H1 (cell line): ENCODE results near the gene DCBLD2. TPM values are rescaled to one million over a fixed set of nuclear protein-coding genes. Genes with fewer than 3 reads are reported as not detected.

Experiments used
- CTCF ChIA-PET: fragments of 300-600 bp; sonication (Branson Sonifier 250); formaldehyde crosslinking; loops from one replicate; lab custom pipeline; 2021; ENCODE audit not compliant: partially characterized antibody; lab: Charles Lee
- POLR2A ChIA-PET: fragments of 300-600 bp; sonication (Branson Sonifier 250); formaldehyde crosslinking; loops from one replicate; lab custom pipeline; 2021; ENCODE audit warnings: inconsistent platforms; ENCODE audit not compliant: partially characterized antibody; lab: Charles Lee
- DNase-seq, 2 experiments: peaks; one replicate each; pipeline versions ENCODE4 v3.0.0 to v3.0.0-alpha.2; 2010 to 2022; ENCODE audit warnings: low spot score in 2 of 2, low read depth in 1 of 2, mixed read lengths in 1 of 2
- FAIRE-seq: peaks from 2 replicates; lab custom pipeline; 2011; peaks lifted over from hg19 to GRCh38; lab: Jason Lieb, UNC
- H2AFZ ChIP-seq: 2 replicates; pipeline ENCODE4 v1.8.1; 2012; ENCODE audit warnings: low read length, inconsistent platforms
- H2AK5ac ChIP-seq: 2 replicates; pipeline ENCODE4 v1.6.1; 2013; ENCODE audit warnings: low read depth, low read length
- H2BK120ac ChIP-seq: replicated peaks from 2 replicates; pipeline ENCODE3; 2013; ENCODE audit warnings: low read depth, low read length, inconsistent platforms
- H2BK12ac ChIP-seq: 2 replicates; pipeline ENCODE4 v1.6.1; 2013; ENCODE audit warnings: low read depth, low read length
- H2BK15ac ChIP-seq: 2 replicates; pipeline ENCODE4 v1.6.1; 2013; ENCODE audit warnings: low read length
- H2BK20ac ChIP-seq: 2 replicates; pipeline ENCODE4 v1.6.1; 2013; ENCODE audit warnings: low read length
- H2BK5ac ChIP-seq: 2 replicates; pipeline ENCODE4 v1.6.1; 2013; ENCODE audit warnings: low read depth, low read length
- H3K14ac ChIP-seq: 2 replicates; pipeline ENCODE4 v1.6.1; 2013; ENCODE audit warnings: inconsistent platforms; ENCODE audit not compliant: insufficient read length
- H3K18ac ChIP-seq: 2 replicates; pipeline ENCODE4 v1.6.1; 2013; ENCODE audit warnings: low read length; ENCODE audit errors: extremely low read depth
- H3K23ac ChIP-seq: 2 replicates; pipeline ENCODE4 v1.6.1; 2013; ENCODE audit warnings: inconsistent platforms; ENCODE audit not compliant: insufficient read length
- H3K23me2 ChIP-seq: 2 replicates; pipeline ENCODE4 v1.6.1; 2013; ENCODE audit warnings: low read depth, low read length
- H3K27ac ChIP-seq: 2 replicates; pipeline ENCODE4 v1.6.1; 2011; ENCODE audit warnings: low read depth, low read length, inconsistent platforms
- H3K27me3 ChIP-seq, 4 experiments: replicated peaks in 1 of 4; 1 replicate in 1 of 4; 2 replicates in 3 of 4; pipeline versions ENCODE4 v1.6.1 to v1.8.1; 2011 to 2013; ENCODE audit warnings: low read length in 3 of 4, mild to moderate bottlenecking in 3 of 4, inconsistent platforms in 2 of 4, mixed read lengths in 2 of 4, moderate library complexity in 1 of 4; ENCODE audit not compliant: control insufficient read depth in 3 of 4, insufficient read depth in 3 of 4; ENCODE audit errors: extremely low read depth in 1 of 4
- H3K36me3 ChIP-seq, 4 experiments: 2 replicates each; pipeline versions ENCODE4 v1.6.1 to v1.8.1; 2011 to 2013; ENCODE audit warnings: mild to moderate bottlenecking in 4 of 4, low read length in 3 of 4, moderate library complexity in 2 of 4, control low read depth in 1 of 4, inconsistent platforms in 1 of 4; ENCODE audit not compliant: insufficient read depth in 4 of 4, control insufficient read depth in 2 of 4
- H3K4ac ChIP-seq: replicated peaks from 2 replicates; pipeline ENCODE3; 2013; ENCODE audit warnings: low read length, low read depth, mixed read lengths, inconsistent platforms; ENCODE audit not compliant: insufficient read length
- H3K4me1 ChIP-seq, 4 experiments: replicated peaks in 1 of 4; 1 replicate in 1 of 4; 2 replicates in 3 of 4; pipeline versions ENCODE4 v1.6.1 to v1.8.1; 2011 to 2013; ENCODE audit warnings: low read length in 3 of 4, inconsistent platforms in 2 of 4, mixed read lengths in 1 of 4; ENCODE audit not compliant: insufficient read depth in 4 of 4, control insufficient read depth in 3 of 4
- H3K4me2 ChIP-seq, 2 experiments: 2 replicates each; pipeline versions ENCODE4 v1.6.1 to v1.8.1; 2011 to 2013; ENCODE audit warnings: low read depth in 2 of 2, low read length in 2 of 2, control low read depth in 1 of 2, inconsistent platforms in 1 of 2, mild to moderate bottlenecking in 1 of 2; ENCODE audit not compliant: insufficient read depth in 1 of 2
- H3K4me3 ChIP-seq, 4 experiments: fragments of 200-600, 300-600 bp in 1 of 4; sonication (generic), shearing (Covaris generic), sonication (Bioruptor Twin) in 1 of 4; 2 replicates each; pipeline versions ENCODE4 v1.5.1 to v1.8.1; 2011 to 2016; ENCODE audit warnings: low read length in 4 of 4, low read depth in 3 of 4, control low read depth in 2 of 4, inconsistent platforms in 2 of 4, mild to moderate bottlenecking in 2 of 4, mixed read lengths in 1 of 4, moderate library complexity in 1 of 4; ENCODE audit not compliant: insufficient read depth in 2 of 4; ENCODE audit errors: extremely low read depth in 1 of 4
- H3K56ac ChIP-seq: replicated peaks from 2 replicates; pipeline ENCODE3; 2013; ENCODE audit warnings: low read depth, mild to moderate bottlenecking, mixed read lengths, low read length, inconsistent platforms; ENCODE audit not compliant: insufficient read length
- H3K79me1 ChIP-seq: 2 replicates; pipeline ENCODE4 v1.6.1; 2013; ENCODE audit warnings: low read depth, low read length, control low read depth
- H3K79me2 ChIP-seq, 2 experiments: 2 replicates each; pipeline versions ENCODE4 v1.6.1 to v1.8.1; 2012 to 2013; ENCODE audit warnings: low read length in 2 of 2, mild to moderate bottlenecking in 2 of 2, inconsistent platforms in 1 of 2; ENCODE audit not compliant: insufficient read depth in 2 of 2, control insufficient read depth in 1 of 2
- H3K9ac ChIP-seq, 4 experiments: replicated peaks in 1 of 4; 1 replicate in 1 of 4; 2 replicates in 3 of 4; pipeline versions ENCODE4 v1.6.1 to v1.8.1; 2011 to 2013; ENCODE audit warnings: low read depth in 3 of 4, low read length in 3 of 4, control low read depth in 2 of 4, mild to moderate bottlenecking in 2 of 4, moderate library complexity in 2 of 4, inconsistent platforms in 1 of 4; ENCODE audit errors: extremely low read depth in 1 of 4
- H3K9me3 ChIP-seq, 2 experiments: 2 replicates each; pipeline versions ENCODE4 v1.6.1 to v1.8.1; 2012 to 2013; ENCODE audit warnings: mild to moderate bottlenecking in 2 of 2, moderate library complexity in 2 of 2, control low read depth in 1 of 2, inconsistent platforms in 1 of 2, low read depth in 1 of 2, low read length in 1 of 2, mixed read lengths in 1 of 2; ENCODE audit not compliant: insufficient read depth in 2 of 2
- H4K20me1 ChIP-seq, 2 experiments: replicated peaks in 1 of 2; 2 replicates each; pipeline versions ENCODE3 to v1.8.1; 2011 to 2013; ENCODE audit warnings: inconsistent platforms in 2 of 2, low read length in 2 of 2, mild to moderate bottlenecking in 1 of 2; ENCODE audit not compliant: insufficient read depth in 2 of 2, control insufficient read depth in 1 of 2
- H4K5ac ChIP-seq: 2 replicates; pipeline ENCODE4 v1.6.1; 2013; ENCODE audit warnings: low read length, low read depth, mixed read lengths, inconsistent platforms; ENCODE audit not compliant: insufficient read length
- H4K8ac ChIP-seq: 2 replicates; pipeline ENCODE4 v1.8.0; 2013; ENCODE audit warnings: mild to moderate bottlenecking, moderate library complexity, low read length, inconsistent platforms; ENCODE audit not compliant: insufficient read depth; ENCODE audit errors: extremely low read depth
- H4K91ac ChIP-seq: replicated peaks from 2 replicates; pipeline ENCODE3; 2013; ENCODE audit warnings: low read length, mixed read lengths, inconsistent platforms; ENCODE audit not compliant: insufficient read length
- KDM4A ChIP-seq: IDR thresholded peaks from one replicate; pipeline ENCODE4 v1.7.1; 2012; ENCODE audit warnings: low read depth, mild to moderate bottlenecking, moderate library complexity, low read length, inconsistent platforms; ENCODE audit not compliant: severe bottlenecking
- MAFK ChIP-seq: IDR thresholded peaks from 2 replicates; pipeline ENCODE4 v1.6.1; 2012; ENCODE audit warnings: low read depth, mild to moderate bottlenecking, improper control_type of control experiment, low read length
- whole genome bisulfite sequencing, 2 experiments: shearing (Covaris generic) in 1 of 2; methylation state at CpG; one replicate each; pipeline versions ENCODE4 v1.1.6 to v1.1.7; 2013 to 2015; ENCODE audit warnings: low lambda C conversion rate in 2 of 2, mixed read lengths in 2 of 2, inconsistent platforms in 1 of 2, low coverage in 1 of 2, missing lambda C conversion rate in 1 of 2; ENCODE audit not compliant: insufficient replicate concordance in 2 of 2, insufficient coverage in 1 of 2, insufficient read length in 1 of 2; ENCODE audit errors: extremely low coverage in 1 of 2, missing lambda C conversion rate in 1 of 2; 5-methylcytosine and 5-hydroxymethylcytosine counted together
- polyA plus RNA-seq, 7 experiments: library from polyadenylated mRNA; depleted of rRNA in 3 of 7; stranded (reverse) in 5 of 7; unstranded in 2 of 7; fragments of >200 nt in 5 of 7; fragments of 200-250 nt in 2 of 7; gene quantifications; 1 replicate in 5 of 7; 2 replicates in 1 of 7; 4 replicates in 1 of 7; pipeline versions ENCODE4 v1.2.1 to v1.2.3, GENCODE V29; 2011 to 2013; ENCODE audit warnings: missing spikeins in 2 of 7, mixed read lengths in 2 of 7
- total RNA-seq: library from RNA; stranded (reverse); fragmentation: NEBNext Ultra II Directional; extraction: Animal tissue kit (Norgen Biotek cat#: 25700); gene quantifications from 2 replicates; pipeline ENCODE4 v1.2.1, GENCODE V29; 2021

Gene DCBLD2
- total and polyA plus RNA-seq, 2 of the 8 experiments (the other 6 are each of a cell fraction or from before 2014, with no cell fraction given): 19.6 to 63.8 TPM

DNA sequence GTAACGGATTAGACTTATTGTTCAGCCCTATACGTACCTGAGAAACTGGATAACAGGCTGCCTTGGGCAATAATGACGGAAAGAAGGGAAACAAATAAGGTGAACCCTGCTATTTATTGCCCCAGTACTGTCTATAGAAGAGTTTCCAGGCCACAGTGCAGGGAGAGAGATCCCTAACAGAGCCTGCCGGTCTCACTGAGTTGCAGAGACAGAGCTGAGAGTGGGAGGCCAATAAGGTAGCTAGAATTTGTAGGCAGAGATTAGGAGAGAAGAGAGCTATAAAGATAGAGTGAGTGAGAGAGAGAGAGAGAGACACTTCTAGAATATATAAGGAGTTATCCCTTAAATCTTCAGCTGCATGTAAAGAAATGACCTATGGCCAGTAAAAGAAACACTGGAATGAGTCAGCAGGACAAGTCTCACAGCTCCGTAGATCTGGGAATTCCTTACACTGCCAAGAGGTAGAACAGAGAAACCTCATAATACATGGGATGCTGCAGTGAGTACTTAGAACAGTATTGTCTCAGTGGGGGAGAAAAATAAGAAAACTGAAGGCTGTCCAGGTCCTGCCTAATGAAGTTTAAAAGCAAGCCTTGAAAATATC is 86.6 kb downstream of the DCBLD2 start:
- H3K9ac ChIP-seq: no peak overlapping the region
- H2BK20ac ChIP-seq: no peak overlapping the region
- no peak overlapping the region for H2BK12ac ChIP-seq
- H3K23ac ChIP-seq: no peak overlapping the region
- WGBS, 2 experiments: 88% methylated on average over 5 of the region's 5 CpGs; no CpG with 5 or more reads in 1 of the 2 experiments
- H4K20me1 ChIP-seq: peaks cover 0 to 2% of the 10 kb centered on the region in 2 experiments
- H3K4me3 ChIP-seq: no peak overlapping the region
- no peak overlapping the region for H4K91ac ChIP-seq
- H2BK120ac ChIP-seq: no peak overlapping the region
- H3K4me1 ChIP-seq: no peaks in the 10 kb centered on the region; a peak in 1 of 7 replicates
- no peak overlapping the region for H3K14ac ChIP-seq
- FAIRE-seq (no peak), DNase-seq (no peak)
- ChIA-PET CTCF (interaction anchor here (0.8 to 7.5 kb wide), 8 partner anchors 10 to 218 kb away, joined by 3 to 146 read pairs (median 8); partner anchors contain the start of gene DCBLD2), POLR2A (no interaction called here)
- no peak overlapping the region for H2BK5ac ChIP-seq
- H3K79me1 ChIP-seq: no peaks in the 10 kb centered on the region
- H3K36me3 ChIP-seq: peaks cover 0 to 35% (median 11%) of the 10 kb centered on the region in 4 experiments; a peak in 7 of 8 replicates
- H3K9me3 ChIP-seq: no peaks in the 10 kb centered on the region
- H3K4me2 ChIP-seq: no peak overlapping the region
- H4K5ac ChIP-seq: no peak overlapping the region
- no peaks in the 10 kb centered on the region for H3K27me3 ChIP-seq
- H2BK15ac ChIP-seq: no peak overlapping the region
- H3K4ac ChIP-seq: no peak overlapping the region
- H3K79me2 ChIP-seq: no peaks in the 10 kb centered on the region
- H2AFZ ChIP-seq: no peak overlapping the region
- H4K8ac ChIP-seq: no peak overlapping the region
- H3K56ac ChIP-seq: no peak overlapping the region
- H2AK5ac ChIP-seq: no peak overlapping the region
- TF ChIP-seq KDM4A: no peak
- TF ChIP-seq MAFK: 0 out of 2 replicates have a peak, but pooled peaks have one; percentile 17
- H3K23me2 ChIP-seq: no peaks in the 10 kb centered on the region
- no peak overlapping the region for H3K27ac ChIP-seq
- no peak overlapping the region for H3K18ac ChIP-seq
